ENCODE data around the gene SEMA5A.

The SEMA5A gene

DNA sequence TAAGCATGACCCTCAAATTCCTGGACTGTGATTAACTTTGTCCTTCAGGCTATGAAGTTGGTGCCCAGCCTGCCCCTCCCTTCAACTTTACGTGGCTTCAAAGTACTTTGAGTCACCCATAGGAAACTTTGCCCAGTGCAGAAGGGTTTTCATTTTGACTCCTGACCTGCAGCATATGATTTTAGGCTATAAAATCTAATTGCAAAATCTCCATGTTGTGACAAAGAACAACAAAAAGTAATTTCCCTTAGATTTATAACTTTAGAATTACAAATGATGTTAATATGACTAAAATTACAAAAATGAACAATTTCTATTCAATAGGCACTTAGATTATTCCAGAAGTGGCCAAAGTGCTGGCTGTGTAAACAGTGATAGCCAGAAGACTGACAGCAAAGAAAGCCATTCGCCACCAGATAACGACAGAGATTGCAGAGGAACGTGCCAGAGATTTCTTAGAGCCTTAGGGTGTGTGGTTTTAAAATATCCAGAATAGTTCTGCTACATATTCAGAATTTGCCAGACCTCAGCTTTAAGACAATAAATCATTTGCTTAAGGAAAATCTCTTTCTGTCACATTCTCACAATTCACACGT lies 197.4 kb downstream of the SEMA5A start:
- no peaks in the 10 kb centered on the region for H3K36me3 ChIP-seq
- TF ChIP-seq, protein P1, sequence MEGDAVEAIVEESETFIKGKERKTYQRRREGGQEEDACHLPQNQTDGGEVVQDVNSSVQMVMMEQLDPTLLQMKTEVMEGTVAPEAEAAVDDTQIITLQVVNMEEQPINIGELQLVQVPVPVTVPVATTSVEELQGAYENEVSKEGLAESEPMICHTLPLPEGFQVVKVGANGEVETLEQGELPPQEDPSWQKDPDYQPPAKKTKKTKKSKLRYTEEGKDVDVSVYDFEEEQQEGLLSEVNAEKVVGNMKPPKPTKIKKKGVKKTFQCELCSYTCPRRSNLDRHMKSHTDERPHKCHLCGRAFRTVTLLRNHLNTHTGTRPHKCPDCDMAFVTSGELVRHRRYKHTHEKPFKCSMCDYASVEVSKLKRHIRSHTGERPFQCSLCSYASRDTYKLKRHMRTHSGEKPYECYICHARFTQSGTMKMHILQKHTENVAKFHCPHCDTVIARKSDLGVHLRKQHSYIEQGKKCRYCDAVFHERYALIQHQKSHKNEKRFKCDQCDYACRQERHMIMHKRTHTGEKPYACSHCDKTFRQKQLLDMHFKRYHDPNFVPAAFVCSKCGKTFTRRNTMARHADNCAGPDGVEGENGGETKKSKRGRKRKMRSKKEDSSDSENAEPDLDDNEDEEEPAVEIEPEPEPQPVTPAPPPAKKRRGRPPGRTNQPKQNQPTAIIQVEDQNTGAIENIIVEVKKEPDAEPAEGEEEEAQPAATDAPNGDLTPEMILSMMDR (IDR thresholded peaks at IDR 0.05), result no peak

DNA sequence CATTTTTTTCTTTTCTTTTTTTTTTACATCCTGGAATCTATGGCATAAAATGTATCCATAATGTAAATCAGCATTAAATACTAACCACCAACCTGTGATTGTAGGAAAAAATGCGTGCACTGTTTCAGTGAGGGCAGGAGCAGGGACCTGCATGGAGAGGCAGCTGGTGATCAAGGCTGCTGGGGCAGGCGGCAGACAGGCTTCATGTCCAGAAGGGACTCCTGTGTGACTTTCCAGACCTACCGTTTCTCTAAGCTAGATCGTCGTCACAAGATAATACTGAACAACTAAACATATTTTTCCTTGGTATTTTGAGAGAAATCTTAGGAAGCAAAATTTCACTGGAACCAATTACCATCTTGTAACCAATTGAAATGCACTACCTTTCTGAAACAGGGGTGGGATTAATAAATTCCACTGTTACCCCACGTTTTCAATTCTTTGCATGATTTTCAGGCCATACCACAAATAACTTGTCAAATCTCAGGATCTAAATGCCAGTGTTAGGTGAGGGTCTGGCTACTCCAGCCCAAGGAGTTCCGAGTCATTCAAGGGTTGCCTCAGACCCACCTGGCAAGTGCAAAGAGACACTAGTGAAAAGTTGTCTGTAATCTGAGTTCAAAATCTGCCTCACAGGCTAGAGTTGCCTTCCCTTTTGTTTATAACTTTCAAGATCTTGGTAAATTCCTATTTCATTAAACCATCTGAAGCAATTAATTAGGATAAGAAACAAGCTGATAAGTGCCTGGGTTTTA lies 198.2 kb downstream of the SEMA5A start:
- Histone ChIP-seq H3K4me3 (ENCODE audit: low read depth in 1 of 2, low read length in 1 of 2) (no peak overlapping the region), H3K9me3 (no peaks in the 10 kb centered on the region), H3K27ac (no peak overlapping the region), H3K36me3 (no peaks in the 10 kb centered on the region), H3K27me3 (no peaks in the 10 kb centered on the region), H3K4me1 (ENCODE audit: control insufficient read depth in 1 of 2, insufficient read depth in 1 of 2, low read depth in 1 of 2, low read length in 1 of 2) (no peaks in the 10 kb centered on the region)
- TF ChIP-seq, protein P1 (IDR thresholded peaks at IDR 0.05), result no peak

More for the DNA sequence above, 197.4 kb downstream of the SEMA5A start:
- Histone ChIP-seq H3K4me3 (ENCODE audit: low read depth in 1 of 2, low read length in 1 of 2) (no peak overlapping the region), H3K9me3 (no peaks in the 10 kb centered on the region), H3K27ac (no peak overlapping the region), H3K4me1 (ENCODE audit: control insufficient read depth in 1 of 2, insufficient read depth in 1 of 2, low read depth in 1 of 2, low read length in 1 of 2) (no peaks in the 10 kb centered on the region), H3K27me3 (no peaks in the 10 kb centered on the region)

DNA sequence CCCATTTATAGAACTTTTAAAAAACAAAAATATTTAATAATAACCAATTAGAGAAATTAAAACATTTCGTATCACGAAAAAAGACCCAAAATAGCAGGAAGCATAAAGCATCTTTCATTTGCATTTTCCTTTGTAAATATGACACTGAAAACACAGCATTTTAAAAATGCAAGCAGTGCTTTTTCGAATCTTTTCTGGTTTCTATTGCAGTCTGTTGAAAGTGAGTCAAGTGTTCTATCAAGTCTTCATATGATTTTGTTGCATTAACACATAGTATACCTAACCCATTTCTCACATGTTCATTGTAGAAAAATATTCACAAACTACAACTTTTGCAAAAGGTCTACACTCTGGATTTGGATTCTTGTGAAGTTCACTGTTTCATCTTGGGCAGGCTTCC lies 198.8 kb downstream of the SEMA5A start:
- Histone ChIP-seq H3K4me3 (ENCODE audit: low read depth in 1 of 2, low read length in 1 of 2) (no peak overlapping the region), H3K27me3 (no peaks in the 10 kb centered on the region), H3K27ac (no peak overlapping the region), H3K36me3 (no peaks in the 10 kb centered on the region), H3K9me3 (no peaks in the 10 kb centered on the region), H3K4me1 (ENCODE audit: control insufficient read depth in 1 of 2, insufficient read depth in 1 of 2, low read depth in 1 of 2, low read length in 1 of 2) (no peaks in the 10 kb centered on the region)
- TF ChIP-seq, protein P1 (IDR thresholded peaks at IDR 0.05), result no peak

DNA sequence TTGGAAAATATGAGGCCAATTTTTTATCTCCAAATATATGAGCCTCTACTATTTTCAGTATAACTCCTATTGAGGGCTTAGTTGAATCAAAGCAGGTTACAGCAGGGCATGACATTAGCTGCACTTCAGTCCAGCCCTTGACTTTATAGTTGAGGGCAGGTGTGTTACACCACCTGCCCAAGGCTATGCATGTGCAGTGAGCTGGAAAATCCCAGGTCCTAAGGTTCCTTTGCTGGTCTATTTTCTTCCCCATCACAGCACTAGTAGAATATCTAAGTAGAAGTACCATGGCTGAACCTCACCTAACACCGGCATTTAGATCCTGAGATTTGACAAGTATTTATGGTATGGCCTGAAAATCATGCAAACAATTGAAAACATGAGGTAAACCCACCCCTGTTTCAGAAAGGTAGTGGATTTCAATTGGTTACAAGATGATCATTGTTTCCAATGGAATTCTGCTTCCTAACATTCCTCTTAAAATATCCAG lies 201.1 kb downstream of the SEMA5A start:
- TF ChIP-seq, protein P1 (IDR thresholded peaks at IDR 0.05), result no peak
- no peaks in the 10 kb centered on the region for H3K9me3 ChIP-seq
- H3K27me3 ChIP-seq, result no peaks in the 10 kb centered on the region
- no peak overlapping the region for H3K27ac ChIP-seq
- no peak overlapping the region for H3K4me3 ChIP-seq (ENCODE audit: low read depth in 1 of 2, low read length in 1 of 2)
- H3K36me3 ChIP-seq, result no peaks in the 10 kb centered on the region
- no peaks in the 10 kb centered on the region for H3K4me1 ChIP-seq (ENCODE audit: control insufficient read depth in 1 of 2, insufficient read depth in 1 of 2, low read depth in 1 of 2, low read length in 1 of 2)

DNA sequence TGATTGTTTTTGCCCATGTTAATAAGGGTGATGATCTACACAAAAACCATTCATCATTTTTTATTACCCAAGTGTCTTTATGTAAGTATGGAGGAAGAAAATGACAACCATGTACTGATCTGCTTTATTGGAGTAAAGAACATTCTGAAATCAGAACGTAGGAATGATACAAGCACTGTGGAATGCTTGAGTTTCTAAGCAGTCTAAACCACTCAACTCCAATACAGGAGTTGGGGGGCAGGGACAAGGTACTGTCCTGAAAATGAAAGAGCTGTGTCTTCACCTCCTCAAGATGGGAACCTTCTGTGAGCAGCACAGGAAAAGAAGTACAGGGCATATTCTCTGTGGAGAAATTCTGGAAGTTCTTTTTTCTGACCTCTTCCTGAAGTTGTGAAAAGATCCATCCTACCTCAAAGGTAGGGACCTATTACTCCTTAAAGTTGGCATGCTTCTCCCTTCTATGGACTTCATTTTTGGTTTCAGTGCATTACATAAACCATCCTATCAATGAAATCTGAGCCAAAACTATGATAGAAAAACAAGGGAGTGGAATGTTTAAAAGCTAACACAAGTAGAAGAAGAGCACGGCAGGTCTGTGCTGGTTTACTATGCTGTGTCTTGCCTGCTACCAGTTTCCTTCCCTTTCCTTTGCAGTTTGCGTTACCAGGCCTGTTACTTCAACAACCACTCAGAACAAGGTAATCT lies 202.6 kb downstream of the SEMA5A start:
- no peaks in the 10 kb centered on the region for H3K27me3 ChIP-seq
- H3K27ac ChIP-seq, result no peak overlapping the region
- H3K36me3 ChIP-seq, result no peaks in the 10 kb centered on the region
- no peak overlapping the region for H3K4me3 ChIP-seq (ENCODE audit: low read depth in 1 of 2, low read length in 1 of 2)
- TF ChIP-seq, protein P1 (IDR thresholded peaks at IDR 0.05), result no peak
- H3K4me1 ChIP-seq (ENCODE audit: control insufficient read depth in 1 of 2, insufficient read depth in 1 of 2, low read depth in 1 of 2, low read length in 1 of 2), result no peaks in the 10 kb centered on the region
- H3K9me3 ChIP-seq, result no peaks in the 10 kb centered on the region

Measured in neutrophil (primary cell).